ENCODE data around the gene FAM135A. TPM values are rescaled to one million over a fixed set of nuclear protein-coding genes. Genes with fewer than 3 reads are reported as not detected.

The FAM135A gene
- total RNA-seq, 2 experiments from 2014 or later, result 8.2 to 9.4 TPM

DNA sequence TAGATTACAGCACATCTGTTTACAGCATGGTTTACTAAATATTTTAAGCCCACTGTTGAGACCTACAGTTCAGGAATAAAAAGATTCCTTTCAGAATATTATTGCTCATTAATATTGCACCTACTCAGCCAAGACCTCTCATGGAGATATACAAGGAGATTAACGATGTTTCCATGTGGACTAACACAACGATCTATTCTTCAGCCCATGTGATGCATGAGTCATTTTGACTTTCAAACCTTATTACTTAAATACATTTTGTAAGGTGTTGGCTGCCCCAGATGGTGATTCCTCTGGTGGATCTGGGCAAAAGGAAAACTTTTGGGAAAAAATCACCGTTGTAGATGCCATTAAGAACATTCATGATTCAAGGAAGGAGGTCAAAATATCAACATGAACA is 105.4 kb downstream of the FAM135A start:
- no peaks in the 10 kb centered on the region for H3K36me3 Mint-ChIP-seq (ENCODE audit: low read depth)
- peaks cover 4% of the 10 kb centered on the region for H3K4me1 Mint-ChIP-seq (ENCODE audit: low read depth)
- TF ChIP-seq, protein P1, sequence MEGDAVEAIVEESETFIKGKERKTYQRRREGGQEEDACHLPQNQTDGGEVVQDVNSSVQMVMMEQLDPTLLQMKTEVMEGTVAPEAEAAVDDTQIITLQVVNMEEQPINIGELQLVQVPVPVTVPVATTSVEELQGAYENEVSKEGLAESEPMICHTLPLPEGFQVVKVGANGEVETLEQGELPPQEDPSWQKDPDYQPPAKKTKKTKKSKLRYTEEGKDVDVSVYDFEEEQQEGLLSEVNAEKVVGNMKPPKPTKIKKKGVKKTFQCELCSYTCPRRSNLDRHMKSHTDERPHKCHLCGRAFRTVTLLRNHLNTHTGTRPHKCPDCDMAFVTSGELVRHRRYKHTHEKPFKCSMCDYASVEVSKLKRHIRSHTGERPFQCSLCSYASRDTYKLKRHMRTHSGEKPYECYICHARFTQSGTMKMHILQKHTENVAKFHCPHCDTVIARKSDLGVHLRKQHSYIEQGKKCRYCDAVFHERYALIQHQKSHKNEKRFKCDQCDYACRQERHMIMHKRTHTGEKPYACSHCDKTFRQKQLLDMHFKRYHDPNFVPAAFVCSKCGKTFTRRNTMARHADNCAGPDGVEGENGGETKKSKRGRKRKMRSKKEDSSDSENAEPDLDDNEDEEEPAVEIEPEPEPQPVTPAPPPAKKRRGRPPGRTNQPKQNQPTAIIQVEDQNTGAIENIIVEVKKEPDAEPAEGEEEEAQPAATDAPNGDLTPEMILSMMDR (IDR thresholded peaks at IDR 0.05), result no peak
- ATAC-seq (no peak), DNase-seq (no peak)
- CTCF ChIA-PET, result interaction anchor here (0.9 to 1.5 kb wide), 2 partner anchors 366 to 437 kb away, joined by 3 to 5 read pairs; no protein-coding TSS in a partner anchor
- intact Hi-C loops (cut with micrococcal nuclease), result no loop called here
- no peaks in the 10 kb centered on the region for H3K27me3 Mint-ChIP-seq
- POLR2A ChIA-PET, result no interaction called here
- no peak overlapping the region for H3K27ac Mint-ChIP-seq
- H3K4me3 Mint-ChIP-seq, result no peak overlapping the region
- H3K9me3 Mint-ChIP-seq, result no peaks in the 10 kb centered on the region

DNA sequence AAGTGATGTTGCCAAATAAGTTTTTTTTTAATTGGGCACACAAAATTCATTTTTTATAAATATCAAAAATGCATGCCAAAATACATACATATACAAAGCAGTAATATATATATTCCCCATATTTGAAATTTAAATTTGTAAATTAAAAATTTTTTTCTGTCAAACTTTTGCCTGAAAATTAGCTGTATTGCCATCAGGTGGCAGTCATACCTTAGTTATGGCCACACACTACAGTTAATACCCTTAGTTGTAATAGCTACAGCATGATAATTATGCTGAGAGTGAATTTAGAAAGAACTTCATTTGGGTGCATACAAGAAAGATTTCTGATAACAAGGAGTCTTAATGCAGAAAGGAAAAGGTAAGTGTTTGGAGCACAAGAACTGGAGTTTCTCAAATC is 107.3 kb downstream of the FAM135A start:
- TF ChIP-seq, protein P1 (IDR thresholded peaks at IDR 0.05), result no peak
- H3K9me3 Mint-ChIP-seq, result no peaks in the 10 kb centered on the region
- no peak overlapping the region for H3K27ac Mint-ChIP-seq
- ATAC-seq (no peak), DNase-seq (no peak)
- intact Hi-C loops (cut with micrococcal nuclease), result loop anchor here (2.0 kb wide), 2 partner anchors 166 to 364 kb away; no protein-coding TSS in a partner anchor
- peaks cover 4% of the 10 kb centered on the region for H3K4me1 Mint-ChIP-seq (ENCODE audit: low read depth)
- H3K27me3 Mint-ChIP-seq, result no peaks in the 10 kb centered on the region
- H3K4me3 Mint-ChIP-seq, result no peak overlapping the region
- ChIA-PET POLR2A (interaction anchor here (0.7 kb wide), 1 partner anchor 39 kb away, joined by 3 read pairs; no protein-coding TSS in a partner anchor), CTCF (interaction anchor here (0.7 to 2.8 kb wide), 15 partner anchors 17 to 831 kb away, joined by 3 to 40 read pairs (median 5); partner anchors contain the start of genes B3GAT2, SDHAF4 and SMAP1)
- H3K36me3 Mint-ChIP-seq (ENCODE audit: low read depth), result peaks cover 2% of the 10 kb centered on the region

DNA sequence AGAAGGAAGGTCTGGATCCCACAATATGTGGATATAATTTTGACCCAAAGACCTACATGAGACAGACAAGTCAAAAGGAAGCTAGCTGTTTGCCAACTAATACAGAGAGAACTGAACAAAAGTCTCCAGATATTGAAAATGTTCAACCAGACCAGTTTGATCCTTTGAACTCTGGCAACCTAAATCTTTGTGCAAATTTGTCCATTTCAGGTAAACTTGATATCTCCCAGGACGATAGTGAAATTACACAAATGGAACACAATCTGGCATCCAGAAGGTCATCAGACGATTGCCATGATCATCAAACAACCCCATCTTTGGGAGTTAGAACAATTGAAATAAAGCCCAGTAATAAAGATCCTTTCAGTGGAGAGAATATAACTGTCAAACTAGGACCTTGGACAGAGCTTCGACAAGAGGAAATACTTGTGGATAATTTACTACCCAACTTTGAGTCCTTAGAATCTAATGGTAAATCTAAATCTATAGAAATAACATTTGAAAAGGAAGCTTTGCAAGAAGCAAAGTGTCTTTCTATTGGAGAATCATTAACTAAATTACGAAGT is 111.5 kb downstream of the FAM135A start:
- no peaks in the 10 kb centered on the region for H3K4me1 Mint-ChIP-seq (ENCODE audit: low read depth)
- CTCF ChIA-PET, result interaction anchor here (0.8 to 2.0 kb wide), 2 partner anchors 37 to 360 kb away, joined by 3 to 10 read pairs; no protein-coding TSS in a partner anchor

GRCh38 chr6:70527071-70527737 is 113.9 kb downstream of the FAM135A start:
- CTCF ChIA-PET, result interaction anchor here (1.2 to 1.8 kb wide), 2 partner anchors 158 to 357 kb away, joined by 3 to 6 read pairs; no protein-coding TSS in a partner anchor
- H3K4me1 Mint-ChIP-seq (ENCODE audit: low read depth), result no peaks in the 10 kb centered on the region
- H3K4me3 Mint-ChIP-seq, result no peak overlapping the region
- no peak overlapping the region for H3K27ac Mint-ChIP-seq
- intact Hi-C loops (cut with micrococcal nuclease), result no loop called here
- POLR2A ChIA-PET, result no interaction called here
- no peaks in the 10 kb centered on the region for H3K27me3 Mint-ChIP-seq
- no peaks in the 10 kb centered on the region for H3K9me3 Mint-ChIP-seq
- H3K36me3 Mint-ChIP-seq (ENCODE audit: low read depth), result peaks cover 2% of the 10 kb centered on the region
- TF ChIP-seq, protein P1 (IDR thresholded peaks at IDR 0.05), result no peak
- ATAC-seq (no peak), DNase-seq (no peak)

More for the DNA sequence above, 111.5 kb downstream of the FAM135A start:
- Mint-ChIP-seq H3K27me3 (no peaks in the 10 kb centered on the region), H3K27ac (no peak overlapping the region), H3K9me3 (no peaks in the 10 kb centered on the region), H3K4me3 (no peak overlapping the region), H3K36me3 (ENCODE audit: low read depth) (peaks cover 2% of the 10 kb centered on the region)
- POLR2A ChIA-PET, result interaction anchor here (1.4 kb wide), 1 partner anchor 143 kb away, joined by 4 read pairs; the partner anchor contains the start of gene SMAP1
- intact Hi-C loops (cut with micrococcal nuclease), result no loop called here
- DNase-seq, result no peak
- no peak for ATAC-seq
- TF ChIP-seq, protein P1 (IDR thresholded peaks at IDR 0.05), result no peak

DNA sequence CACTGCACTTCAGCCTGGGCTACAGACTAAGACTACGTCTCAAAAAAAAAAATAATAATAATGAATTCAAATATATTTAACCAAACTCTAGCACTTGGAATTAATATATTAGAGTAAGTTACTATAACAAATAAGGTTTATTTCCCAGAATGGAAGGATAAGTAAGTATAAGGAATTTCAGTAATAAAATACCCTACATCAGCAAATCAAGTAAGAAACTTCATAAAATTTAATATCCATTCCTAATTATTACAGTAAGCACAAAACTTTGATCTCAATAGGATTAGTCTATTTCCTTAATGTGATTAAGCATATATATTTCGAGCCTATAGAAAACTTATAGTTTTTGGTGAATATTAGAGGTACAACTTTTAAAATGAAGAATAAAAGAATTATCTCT is 116.7 kb downstream of the FAM135A start:
- Mint-ChIP-seq H3K27me3 (no peaks in the 10 kb centered on the region), H3K9me3 (no peaks in the 10 kb centered on the region), H3K4me3 (no peak overlapping the region), H3K36me3 (ENCODE audit: low read depth) (no peaks in the 10 kb centered on the region), H3K27ac (no peak overlapping the region), H3K4me1 (ENCODE audit: low read depth) (no peaks in the 10 kb centered on the region)
- DNase-seq, result no peak
- POLR2A ChIA-PET, result no interaction called here
- TF ChIP-seq, protein P1 (IDR thresholded peaks at IDR 0.05), result no peak
- no peak for ATAC-seq
- CTCF ChIA-PET, result no interaction called here
- intact Hi-C loops (cut with micrococcal nuclease), result no loop called here
